GM12872 (cell line): Measurements from ENCODE around the gene FMNL2.

Source experiments
- CTCF ChIP-seq: IDR thresholded peaks from 3 replicates; pipeline ENCODE4 v1.5.1; 2011; ENCODE audit warnings: low read depth, mild to moderate bottlenecking, low read length, moderate library complexity; ENCODE audit not compliant: insufficient read depth

FMNL2 gene

GRCh38 chr2:152440049-152440448, 105.1 kb downstream of the FMNL2 start:
- TF ChIP-seq CTCF = no peak

- TF ChIP-seq CTCF = no peak
Measured at GRCh38 chr2:152440460-152440859, 105.5 kb downstream of the FMNL2 start.

GRCh38 chr2:152441961-152442360, 107.0 kb downstream of the FMNL2 start:
- TF ChIP-seq CTCF = peak; percentile 50; the same call in 1 of the 3 replicates

- no peak for TF ChIP-seq CTCF
Measured at GRCh38 chr2:152443771-152444170, 108.8 kb downstream of the FMNL2 start.

- no peak for TF ChIP-seq CTCF
Measured at GRCh38 chr2:152444448-152444847, 109.5 kb downstream of the FMNL2 start.

- no peak for TF ChIP-seq CTCF
Measured at GRCh38 chr2:152445375-152445774, 110.4 kb downstream of the FMNL2 start.

GRCh38 chr2:152445791-152446201, 110.8 kb downstream of the FMNL2 start:
- TF ChIP-seq CTCF = no peak

GRCh38 chr2:152446213-152446612, 111.2 kb downstream of the FMNL2 start:
- TF ChIP-seq CTCF = no peak
